ENCODE results near the gene ZDBF2.
A peak's percentile ranks its signal among the peaks of the same experiment; 100 is the strongest.
"Not testable (repeated sequence)": the region's sequence is repeated elsewhere in the genome, so short reads cannot be mapped to it uniquely, and the experiment has no call there.

The ZDBF2 gene

DNA sequence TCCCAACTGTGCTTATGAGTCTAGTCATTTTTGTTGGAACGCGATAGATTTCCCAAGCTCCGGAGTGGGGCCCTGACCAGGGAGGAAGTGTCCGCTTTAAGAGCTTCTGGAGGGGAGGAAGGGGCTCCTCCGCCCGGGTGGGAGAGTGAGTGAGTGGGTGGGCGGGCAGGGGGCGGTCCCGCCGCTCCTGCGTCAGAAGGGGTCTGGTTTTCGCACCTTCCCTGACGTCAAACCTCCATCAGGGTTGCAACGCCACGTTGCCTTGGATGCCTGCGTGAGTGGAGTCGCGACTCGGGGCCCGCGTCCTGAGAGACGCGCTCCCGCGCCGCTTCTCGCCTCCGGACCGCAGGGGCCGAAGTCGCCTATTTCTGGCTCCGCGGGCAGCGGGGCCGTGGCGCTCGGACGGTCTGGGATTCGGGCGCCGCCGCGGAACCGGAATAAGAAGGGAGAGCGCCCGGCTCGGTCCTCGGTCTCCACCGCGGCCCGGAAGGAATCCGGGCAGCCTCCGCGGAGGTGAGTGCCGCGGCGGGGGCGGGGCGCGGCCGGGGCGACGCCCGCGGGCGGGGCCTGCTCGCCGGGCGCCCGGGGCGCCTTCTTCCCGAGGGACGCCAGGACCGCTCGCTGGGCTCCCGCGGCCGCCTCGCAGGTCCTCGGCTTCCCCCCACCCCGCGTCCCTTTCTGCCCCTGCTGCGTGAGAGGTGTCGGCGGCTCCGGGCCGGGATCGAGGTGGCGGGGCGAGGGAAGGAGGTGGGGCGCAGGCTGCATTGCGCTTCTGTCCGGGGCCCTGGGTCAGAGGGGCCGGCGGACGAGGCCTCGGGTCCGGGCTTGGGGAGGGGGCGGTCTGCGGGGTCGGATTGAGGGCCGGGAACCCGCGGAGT is at the start of gene ZDBF2:
Gene ZDBF2 (plus strand): TSS at position 230 of the 878 bp plus-strand sequence. CDS start 7,187 bp downstream, outside the sequence.
- no peaks in the 10 kb centered on the region for H3K36me3 ChIP-seq (ENCODE audit: insufficient read depth, low read length)
- H3K4me1 ChIP-seq (ENCODE audit: insufficient read depth, low read length): peaks cover 26% of the 10 kb centered on the region
- H3K4me3 ChIP-seq (ENCODE audit: low read length): peak within 1 kb of the TSS; percentile 89
- no peaks in the 10 kb centered on the region for H3K9me3 ChIP-seq (ENCODE audit: low read length)
- peak within 1 kb of the TSS; percentile 95 for H2AFZ ChIP-seq (ENCODE audit: low read depth, low read length)
- no peaks in the 10 kb centered on the region for H3K27me3 ChIP-seq (ENCODE audit: insufficient read depth, low read length)

DNA sequence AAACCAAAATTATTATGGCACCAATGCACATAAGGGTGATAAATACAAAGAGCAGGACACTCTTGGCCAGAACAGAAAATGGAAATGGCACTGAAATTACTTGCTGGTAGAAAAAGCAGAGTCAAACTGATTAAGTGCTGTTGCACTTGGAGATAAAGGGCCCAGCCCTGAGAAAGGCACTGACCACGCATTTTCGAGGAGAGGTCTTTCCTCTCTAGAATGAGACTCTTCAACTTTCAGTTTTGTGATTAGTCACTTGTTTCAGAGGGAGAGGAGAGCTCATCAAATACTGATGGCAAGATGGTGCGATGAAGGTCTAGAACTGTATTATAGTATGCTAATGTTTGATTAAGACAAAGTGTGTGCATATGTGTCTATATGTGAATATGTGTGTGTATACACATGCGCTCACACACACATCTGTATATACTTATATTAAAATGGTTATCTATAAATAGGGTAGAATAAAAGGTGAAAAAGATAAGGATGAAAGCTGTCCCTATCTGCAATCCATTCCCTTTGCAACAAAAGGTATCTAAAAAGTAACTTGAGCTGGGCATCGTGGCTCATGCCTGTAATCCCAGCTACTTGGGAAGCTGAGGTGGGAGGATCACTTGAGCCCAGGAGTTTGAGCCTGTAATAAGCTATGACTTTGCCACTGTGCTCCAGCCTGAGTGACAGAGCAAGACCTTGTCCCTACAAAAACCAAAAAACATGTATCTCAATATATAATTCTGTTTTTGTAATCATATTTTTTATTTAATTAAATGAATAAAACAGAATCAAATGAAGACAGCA is 48.8 kb upstream of the ZDBF2 start:
- Histone ChIP-seq H3K27me3 (ENCODE audit: insufficient read depth, low read length) (no peaks in the 10 kb centered on the region), H3K36me3 (ENCODE audit: insufficient read depth, low read length) (no peaks in the 10 kb centered on the region), H2AFZ (ENCODE audit: low read depth, low read length) (no peak overlapping the region), H3K4me3 (ENCODE audit: low read length) (no peak overlapping the region), H3K4me1 (ENCODE audit: insufficient read depth, low read length) (peaks cover 6% of the 10 kb centered on the region), H3K9me3 (ENCODE audit: low read length) (no peaks in the 10 kb centered on the region)

DNA sequence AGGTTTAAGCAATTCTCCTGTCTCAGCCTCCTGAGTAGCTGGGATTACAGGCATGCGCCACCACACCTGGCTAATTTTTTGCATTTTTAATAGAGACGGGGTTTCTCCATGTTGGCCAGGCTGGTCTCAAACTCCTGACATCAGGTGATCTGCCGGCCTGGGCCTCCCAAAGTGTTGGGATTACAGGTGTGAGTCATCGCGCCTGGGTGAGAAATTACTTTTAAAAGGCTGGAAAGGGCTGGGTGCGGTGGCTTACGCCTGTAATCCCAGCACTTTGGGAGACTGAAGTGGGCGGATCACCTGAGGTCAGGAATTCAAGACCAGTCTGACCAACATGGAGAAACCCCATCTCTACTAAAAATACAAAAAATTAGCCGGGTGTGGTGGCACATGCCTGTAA is 45.8 kb upstream of the ZDBF2 start:
- not testable (repeated sequence) for H2AFZ ChIP-seq (ENCODE audit: low read depth, low read length); H3K4me3 ChIP-seq (ENCODE audit: low read length); H3K36me3 ChIP-seq (ENCODE audit: insufficient read depth, low read length); H3K27me3 ChIP-seq (ENCODE audit: insufficient read depth, low read length); H3K9me3 ChIP-seq (ENCODE audit: low read length)
- peaks cover 15% of the 10 kb centered on the region for H3K4me1 ChIP-seq (ENCODE audit: insufficient read depth, low read length)

DNA sequence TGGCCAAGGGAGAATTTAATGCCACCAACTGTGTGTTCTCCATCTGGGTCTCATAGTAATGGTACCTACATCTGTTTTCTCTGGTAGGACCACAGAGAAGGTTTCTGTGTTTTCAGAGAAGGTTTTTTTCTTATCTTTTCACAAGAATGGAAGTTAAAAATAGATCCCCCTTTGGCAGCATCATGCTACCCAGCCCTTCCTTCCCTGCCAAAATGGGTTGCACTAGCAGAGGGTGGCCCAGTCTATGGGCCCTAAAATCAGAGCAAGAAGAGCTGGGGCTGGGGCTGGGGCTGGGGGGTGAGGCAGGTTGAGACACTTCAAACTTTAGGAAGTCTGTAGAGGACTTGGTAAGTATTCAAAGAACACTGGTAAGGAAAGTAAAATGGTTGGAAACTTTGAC is 44.8 kb upstream of the ZDBF2 start:
- H3K27me3 ChIP-seq (ENCODE audit: insufficient read depth, low read length): no peaks in the 10 kb centered on the region
- no peak overlapping the region for H3K4me3 ChIP-seq (ENCODE audit: low read length)
- H2AFZ ChIP-seq (ENCODE audit: low read depth, low read length): no peak overlapping the region
- no peaks in the 10 kb centered on the region for H3K36me3 ChIP-seq (ENCODE audit: insufficient read depth, low read length)
- H3K9me3 ChIP-seq (ENCODE audit: low read length): no peaks in the 10 kb centered on the region
- H3K4me1 ChIP-seq (ENCODE audit: insufficient read depth, low read length): peaks cover 15% of the 10 kb centered on the region

DNA sequence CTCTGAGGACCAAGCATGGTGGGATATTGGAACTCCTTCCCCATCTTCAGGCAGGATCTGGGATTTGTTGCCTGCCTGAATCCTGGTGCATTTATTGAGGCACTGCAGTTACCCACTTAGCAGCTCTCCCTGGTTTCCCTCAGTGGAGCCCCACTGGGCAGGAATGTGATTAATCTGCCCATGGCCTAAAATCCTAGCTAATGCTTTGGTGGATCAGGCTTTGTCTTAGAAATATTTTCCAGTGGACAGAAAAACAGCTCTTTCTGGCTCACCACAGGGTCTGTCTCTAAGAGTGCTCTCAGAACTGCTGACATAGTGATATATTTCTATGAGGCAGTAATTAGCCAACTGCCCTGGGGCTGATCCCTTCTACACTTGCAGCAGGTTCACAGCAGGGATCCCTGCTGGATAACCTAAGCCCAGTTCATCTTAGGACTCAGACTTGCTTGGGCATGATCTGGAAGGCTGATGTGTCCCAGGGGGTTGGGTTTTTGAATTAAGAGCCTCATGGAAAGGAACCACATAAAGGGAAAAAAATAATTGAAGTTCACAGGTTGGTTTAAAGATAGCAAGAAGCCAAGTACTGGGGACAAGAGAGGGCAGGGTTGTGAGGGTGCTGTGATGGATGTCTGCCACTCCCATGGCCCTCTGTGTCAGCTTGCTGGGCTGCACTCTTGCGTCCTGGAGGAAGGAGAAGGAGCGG is 44.3 kb upstream of the ZDBF2 start:
- Histone ChIP-seq H2AFZ (ENCODE audit: low read depth, low read length) (no peak overlapping the region), H3K27me3 (ENCODE audit: insufficient read depth, low read length) (no peaks in the 10 kb centered on the region), H3K36me3 (ENCODE audit: insufficient read depth, low read length) (no peaks in the 10 kb centered on the region), H3K4me3 (ENCODE audit: low read length) (no peak overlapping the region), H3K9me3 (ENCODE audit: low read length) (no peaks in the 10 kb centered on the region), H3K4me1 (ENCODE audit: insufficient read depth, low read length) (peaks cover 15% of the 10 kb centered on the region)

DNA sequence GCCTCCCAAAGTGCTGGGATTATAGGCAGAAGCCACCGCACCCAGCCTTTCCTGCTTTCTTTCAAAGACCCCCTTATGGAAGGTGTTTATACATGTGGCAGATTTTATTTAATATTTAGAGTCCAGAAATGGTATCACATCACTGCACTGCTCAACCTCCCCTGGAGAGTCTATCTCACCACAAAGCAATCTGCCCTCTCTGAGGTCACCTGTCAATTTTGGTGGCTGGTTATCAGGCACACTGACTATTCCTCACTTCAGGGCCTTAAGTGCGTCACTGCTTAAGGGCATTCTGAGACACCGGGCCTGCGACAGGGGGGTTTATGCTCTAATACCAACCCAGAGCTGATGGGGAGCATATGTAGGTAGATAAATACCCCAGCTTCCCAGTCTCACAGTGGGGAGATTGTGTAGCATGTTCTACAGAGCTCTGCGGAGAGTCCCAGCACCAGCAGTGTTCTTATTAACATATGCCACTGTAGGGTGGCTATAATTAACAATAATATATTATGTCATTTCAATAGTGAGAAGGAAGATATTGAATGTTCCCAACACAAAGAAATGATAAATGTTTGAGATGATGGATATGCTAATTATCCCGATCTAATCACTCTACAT is 42.7 kb upstream of the ZDBF2 start:
- H2AFZ ChIP-seq (ENCODE audit: low read depth, low read length): no peak overlapping the region
- H3K9me3 ChIP-seq (ENCODE audit: low read length): no peaks in the 10 kb centered on the region
- no peaks in the 10 kb centered on the region for H3K36me3 ChIP-seq (ENCODE audit: insufficient read depth, low read length)
- no peaks in the 10 kb centered on the region for H3K27me3 ChIP-seq (ENCODE audit: insufficient read depth, low read length)
- no peak overlapping the region for H3K4me3 ChIP-seq (ENCODE audit: low read length)
- H3K4me1 ChIP-seq (ENCODE audit: insufficient read depth, low read length): peaks cover 15% of the 10 kb centered on the region

DNA sequence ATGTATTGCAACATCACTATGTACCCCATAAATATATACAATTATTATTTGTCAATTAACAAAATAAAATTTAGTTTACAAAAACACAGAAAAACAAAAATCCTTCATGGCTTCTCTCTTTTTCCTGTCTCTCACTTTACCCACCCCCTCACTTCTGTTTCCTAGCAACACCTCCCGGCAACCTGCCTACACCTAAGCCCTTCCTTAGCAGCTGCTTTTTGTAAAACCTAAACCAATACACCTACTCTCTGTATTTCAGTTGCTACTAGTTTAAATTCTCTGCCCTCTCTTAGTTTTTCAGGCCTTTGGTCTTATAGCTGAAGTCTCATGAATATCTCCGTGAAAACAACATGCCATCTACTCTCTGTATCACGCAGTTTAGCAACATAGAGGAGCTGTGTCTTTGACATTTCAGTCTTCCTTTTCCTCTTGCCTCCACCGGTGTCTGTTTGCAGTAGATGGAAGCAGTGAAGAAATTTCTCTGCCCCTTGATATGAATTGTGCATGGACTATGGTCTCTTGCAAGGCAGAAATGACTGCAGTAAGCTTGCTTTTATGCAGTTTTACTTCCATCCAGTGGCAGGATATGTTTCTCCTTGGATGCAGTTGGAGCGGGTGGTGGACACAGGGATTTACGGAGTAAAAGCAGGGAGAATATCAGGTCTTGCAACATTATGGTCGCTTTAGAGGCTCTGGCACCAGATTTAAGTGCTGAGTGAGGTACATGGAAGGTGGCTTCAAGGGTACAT is 42.0 kb upstream of the ZDBF2 start:
- Histone ChIP-seq H3K4me3 (ENCODE audit: low read length) (no peak overlapping the region), H3K36me3 (ENCODE audit: insufficient read depth, low read length) (no peaks in the 10 kb centered on the region), H3K27me3 (ENCODE audit: insufficient read depth, low read length) (no peaks in the 10 kb centered on the region), H2AFZ (ENCODE audit: low read depth, low read length) (peak overlapping the region; percentile 70), H3K9me3 (ENCODE audit: low read length) (no peaks in the 10 kb centered on the region), H3K4me1 (ENCODE audit: insufficient read depth, low read length) (peaks cover 15% of the 10 kb centered on the region)

DNA sequence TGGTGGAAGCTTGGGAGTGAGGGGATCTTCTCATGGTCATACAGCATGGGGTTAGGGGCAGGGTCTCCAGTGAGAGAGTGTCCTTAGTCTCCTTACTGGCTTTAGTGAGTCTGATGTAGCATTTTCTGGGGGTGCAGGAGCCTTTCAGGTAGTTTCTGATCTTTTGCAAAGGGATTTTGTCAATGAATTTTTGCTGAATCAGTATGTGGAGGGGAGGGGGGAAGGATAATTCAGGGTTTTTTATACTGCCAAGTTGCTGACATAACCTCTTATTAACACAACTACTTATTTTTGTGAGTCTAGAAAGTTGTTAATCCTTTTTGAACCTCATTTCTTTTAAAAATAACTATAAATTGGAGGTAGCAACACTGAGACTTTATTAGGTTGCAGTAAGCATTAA is 35.3 kb upstream of the ZDBF2 start:
- Histone ChIP-seq H3K4me3 (ENCODE audit: low read length) (no peak overlapping the region), H3K9me3 (ENCODE audit: low read length) (peaks cover 3% of the 10 kb centered on the region), H2AFZ (ENCODE audit: low read depth, low read length) (no peak overlapping the region), H3K36me3 (ENCODE audit: insufficient read depth, low read length) (no peaks in the 10 kb centered on the region), H3K27me3 (ENCODE audit: insufficient read depth, low read length) (peaks cover 5% of the 10 kb centered on the region), H3K4me1 (ENCODE audit: insufficient read depth, low read length) (no peaks in the 10 kb centered on the region)

DNA sequence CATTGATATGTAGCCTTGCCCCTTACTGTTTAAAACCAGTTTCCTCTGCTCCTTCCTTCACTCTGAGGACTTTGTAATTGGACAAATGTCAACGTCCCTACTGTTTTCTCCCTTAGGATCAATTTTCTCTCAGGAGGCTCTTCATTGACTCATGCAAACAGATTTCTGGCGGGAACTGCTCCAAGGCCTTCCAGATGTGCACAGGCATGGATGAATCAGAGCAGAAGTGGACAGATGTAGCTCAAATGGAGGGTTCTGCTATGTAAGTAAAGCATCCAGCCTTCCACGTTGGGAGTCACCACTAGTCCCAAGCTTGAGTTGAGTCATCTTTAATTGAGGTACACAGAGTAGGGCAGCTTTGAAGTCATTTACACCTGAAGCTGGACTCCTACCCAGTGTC is 34.1 kb upstream of the ZDBF2 start:
- no peak overlapping the region for H3K4me3 ChIP-seq (ENCODE audit: low read length)
- H3K4me1 ChIP-seq (ENCODE audit: insufficient read depth, low read length): no peaks in the 10 kb centered on the region
- H3K36me3 ChIP-seq (ENCODE audit: insufficient read depth, low read length): no peaks in the 10 kb centered on the region
- peaks cover 3% of the 10 kb centered on the region for H3K9me3 ChIP-seq (ENCODE audit: low read length)
- no peak overlapping the region for H2AFZ ChIP-seq (ENCODE audit: low read depth, low read length)
- peaks cover 5% of the 10 kb centered on the region for H3K27me3 ChIP-seq (ENCODE audit: insufficient read depth, low read length)

DNA sequence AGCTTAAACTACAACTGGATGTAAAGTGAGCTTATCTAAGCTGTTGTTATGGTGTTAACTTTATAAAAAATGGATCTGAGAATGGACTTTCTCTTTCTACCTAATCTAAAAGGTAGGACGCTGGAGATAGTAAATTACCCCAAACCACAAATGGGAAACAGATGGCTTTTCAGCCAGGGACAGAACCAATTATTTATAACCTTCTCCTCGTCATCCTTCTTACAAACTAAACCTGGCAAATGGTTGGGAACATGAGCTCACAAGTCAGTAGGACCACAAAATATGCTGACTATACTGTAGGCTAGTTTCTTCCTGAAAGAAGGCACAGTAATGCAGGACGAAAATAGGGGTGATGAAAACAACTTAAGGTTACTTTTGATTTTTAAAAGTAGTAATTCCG is 32.7 kb upstream of the ZDBF2 start:
- Histone ChIP-seq H2AFZ (ENCODE audit: low read depth, low read length) (no peak overlapping the region), H3K27me3 (ENCODE audit: insufficient read depth, low read length) (peaks cover 5% of the 10 kb centered on the region), H3K9me3 (ENCODE audit: low read length) (peaks cover 3% of the 10 kb centered on the region), H3K4me1 (ENCODE audit: insufficient read depth, low read length) (no peaks in the 10 kb centered on the region), H3K36me3 (ENCODE audit: insufficient read depth, low read length) (no peaks in the 10 kb centered on the region), H3K4me3 (ENCODE audit: low read length) (no peak overlapping the region)

DNA sequence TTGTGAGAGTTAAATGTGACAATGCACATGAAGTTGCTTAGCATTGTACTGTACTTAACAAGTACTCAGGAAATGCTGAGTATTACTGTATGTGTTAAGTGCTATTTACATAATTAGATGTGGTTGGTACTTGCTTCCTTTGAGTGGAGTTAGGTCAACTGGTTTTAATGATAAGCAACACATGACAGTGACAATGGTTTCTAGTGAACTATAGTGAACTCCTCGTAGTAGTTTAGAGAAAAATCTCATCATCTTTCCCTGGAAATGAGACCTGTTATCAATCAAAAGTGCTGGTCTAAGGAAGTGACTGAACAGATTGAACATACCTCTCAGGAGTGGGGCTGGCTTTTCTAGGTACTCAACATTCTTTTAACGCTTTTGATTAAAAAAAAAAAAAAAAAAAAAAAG is 29.2 kb upstream of the ZDBF2 start:
- Histone ChIP-seq H3K4me3 (ENCODE audit: low read length) (no peak overlapping the region), H3K27me3 (ENCODE audit: insufficient read depth, low read length) (peaks cover 5% of the 10 kb centered on the region), H3K9me3 (ENCODE audit: low read length) (no peaks in the 10 kb centered on the region), H2AFZ (ENCODE audit: low read depth, low read length) (no peak overlapping the region), H3K4me1 (ENCODE audit: insufficient read depth, low read length) (no peaks in the 10 kb centered on the region), H3K36me3 (ENCODE audit: insufficient read depth, low read length) (no peaks in the 10 kb centered on the region)

Measured in neuron (in vitro differentiated cells).